ENCODE results near the gene TERT.

Gene TERT

GRCh38 chr5:1219098-1219767 lies 75.6 kb downstream of the TERT start:
- no peak for DNase-seq (ENCODE audit: low read depth, low spot score)

- no peak for DNase-seq (ENCODE audit: low read depth, low spot score)
Measured at GRCh38 chr5:1218351-1219080, 76.4 kb downstream of the TERT start.

GRCh38 chr5:1217596-1218206 lies 77.2 kb downstream of the TERT start:
- no peak for DNase-seq (ENCODE audit: low read depth, low spot score)

GRCh38 chr5:1216918-1217295 lies 78.0 kb downstream of the TERT start:
- no peak for DNase-seq (ENCODE audit: low read depth, low spot score)

- no peak for DNase-seq (ENCODE audit: low read depth, low spot score)
Measured at GRCh38 chr5:1216211-1216917, 78.5 kb downstream of the TERT start.

GRCh38 chr5:1215320-1216096 lies 79.4 kb downstream of the TERT start:
- DNase-seq (ENCODE audit: low read depth, low spot score), result no peak

GRCh38 chr5:1214936-1215220 lies 80.0 kb downstream of the TERT start:
- no peak for DNase-seq (ENCODE audit: low read depth, low spot score)

- DNase-seq (ENCODE audit: low read depth, low spot score), result no peak
Measured at GRCh38 chr5:1214163-1214935, 80.5 kb downstream of the TERT start.

- DNase-seq (ENCODE audit: low read depth, low spot score), result no peak
Measured at GRCh38 chr5:1213508-1214162, 81.2 kb downstream of the TERT start.

GRCh38 chr5:1212881-1213280 lies 82.0 kb downstream of the TERT start:
- DNase-seq (ENCODE audit: low read depth, low spot score), result no peak

- DNase-seq (ENCODE audit: low read depth, low spot score), result no peak
Measured at GRCh38 chr5:1212271-1212670, 82.6 kb downstream of the TERT start.

- no peak for DNase-seq (ENCODE audit: low read depth, low spot score)
Measured at GRCh38 chr5:1211701-1212100, 83.2 kb downstream of the TERT start.

- no peak for DNase-seq (ENCODE audit: low read depth, low spot score)
Measured at GRCh38 chr5:1210832-1211251, 84.0 kb downstream of the TERT start.

- no peak for DNase-seq (ENCODE audit: low read depth, low spot score)
Measured at GRCh38 chr5:1209896-1210776, 84.7 kb downstream of the TERT start.

GRCh38 chr5:1209489-1209852 lies 85.4 kb downstream of the TERT start:
- no peak for DNase-seq (ENCODE audit: low read depth, low spot score)

GRCh38 chr5:1208743-1209488 lies 86.0 kb downstream of the TERT start:
- no peak for DNase-seq (ENCODE audit: low read depth, low spot score)

- no peak for DNase-seq (ENCODE audit: low read depth, low spot score)
Measured at GRCh38 chr5:1208221-1208742, 86.6 kb downstream of the TERT start.

- DNase-seq (ENCODE audit: low read depth, low spot score), result no peak
Measured at GRCh38 chr5:1207555-1207954, 87.3 kb downstream of the TERT start.

Measured in activated naive CD8-positive, alpha-beta T cell treated with anti-CD3 and anti-CD28 coated beads, Interleukin-2, amount 50 U/mL, for 16 hours (primary cell).